Kidney (tissue), 22 donors: ENCODE measurements around the gene SERINC1. TPM values are rescaled to one million over a fixed set of nuclear protein-coding genes. Genes with fewer than 3 reads are reported as not detected.
"Not testable (repeated sequence)": the region's sequence is repeated elsewhere in the genome, so short reads cannot be mapped to it uniquely, and the experiment has no call there.

Experiments
- DNase-seq, 5 donors: peaks; one replicate each; pipeline ENCODE4 v3.0.0-alpha.2; 2013 to 2020
- FAIRE-seq: peaks from 2 replicates; lab custom pipeline; 2012; peaks lifted over from hg19 to GRCh38; lab: Jason Lieb, UNC
- H3K27ac ChIP-seq, 2 donors: one replicate each; pipeline ENCODE4 v1.7.0; 2013; ENCODE audit warnings: low read depth in 2 of 2, low read length in 2 of 2, inconsistent platforms in 1 of 2
- H3K27me3 ChIP-seq: one replicate; pipeline ENCODE4 v1.7.1; 2013; ENCODE audit warnings: low read length, inconsistent platforms; ENCODE audit not compliant: control insufficient read depth, insufficient read depth
- H3K36me3 ChIP-seq, 3 donors: one replicate each; pipeline versions ENCODE4 v1.7.0 to v1.7.1; 2013; ENCODE audit warnings: low read length in 3 of 3, control low read depth in 1 of 3, inconsistent platforms in 1 of 3; ENCODE audit not compliant: insufficient read depth in 3 of 3, control insufficient read depth in 2 of 3
- H3K4me1 ChIP-seq, 3 donors: one replicate each; pipeline versions ENCODE4 v1.7.0 to v1.7.1; 2013; ENCODE audit warnings: low read length in 3 of 3, inconsistent platforms in 1 of 3, low read depth in 1 of 3; ENCODE audit not compliant: control insufficient read depth in 2 of 3, insufficient read depth in 2 of 3
- H3K4me3 ChIP-seq, 3 donors: one replicate each; pipeline versions ENCODE4 v1.7.0 to v1.8.1; 2013; ENCODE audit warnings: low read length in 3 of 3, control low read depth in 1 of 3, inconsistent platforms in 1 of 3
- H3K9ac ChIP-seq, 3 donors: one replicate each; pipeline versions ENCODE4 v1.7.0 to v1.7.1; 2013; ENCODE audit warnings: low read length in 3 of 3, control low read depth in 1 of 3, inconsistent platforms in 1 of 3
- H3K9me3 ChIP-seq, 3 donors: one replicate each; pipeline versions ENCODE4 v1.7.0 to v1.7.1; 2013; ENCODE audit warnings: low read length in 3 of 3, control low read depth in 1 of 3, inconsistent platforms in 1 of 3; ENCODE audit not compliant: control insufficient read depth in 2 of 3, insufficient read depth in 1 of 3
- intact Hi-C: fragments of 100-400 bp; cut with DNase I; formaldehyde crosslinking; loops from one replicate; pipeline ENCODE4 v1.11.1; 2022
- long read RNA-seq, 10 donors: library from polyadenylated mRNA in 1 of 10; unstranded in 1 of 10; transcript quantifications; one replicate each; pipeline ENCODE4 v2.0.0 and lab custom pipeline, GENCODE V29; 2021 to 2026
- polyA plus RNA-seq: library from polyadenylated mRNA; stranded (reverse); fragments of 350-450 nt; fragmentation: Illumina TruSeq; extraction: RNeasy Lipid Tissue Mini Kit (QIAGEN cat#74804); gene quantifications from one replicate; pipeline ENCODE4 v1.2.3, GENCODE V29; 2014; ENCODE audit warnings: low read depth, low replicate concordance; ENCODE audit not compliant: insufficient read depth
- total RNA-seq: library from RNA; stranded (reverse); fragmentation: NEBNext Ultra II Directional; extraction: Animal tissue kit (Norgen Biotek cat#: 25700); gene quantifications from one replicate; pipeline ENCODE4 v1.2.1, GENCODE V29; 2021
- TF ChIP-seq, protein P1 (sequence below): IDR thresholded peaks from 3 replicates; pipeline ENCODE4 v1.5.1; 2012; ENCODE audit warnings: mild to moderate bottlenecking, moderate library complexity, borderline replicate concordance; ENCODE audit not compliant: insufficient read depth; ENCODE audit errors: extremely low read depth
- donor health status: control.
- donor health status: control.
- donor health status: control.
- donor health status: control.
- donor health status: control.
- donor health status: DM: yes; HTN: yes; CAD: no.
- donor health status: Normal renal cell carcinoma (clear cell type).

SERINC1 gene
- total RNA-seq (214 TPM), polyA plus RNA-seq (130 TPM)
- long read RNA-seq, donor 1, transcript SERINC1-201 (10 exons, 3,137 nt), result major isoform, 26 of 32 reads
- long read RNA-seq, donor 1, partial matches to known transcripts, result 6 of 32 reads
- long read RNA-seq, donor 1, other reads (novel, unspliced or antisense), result 0 of 32 reads
- long read RNA-seq, donor 2, transcript SERINC1-201 (10 exons, 3,137 nt), result major isoform, 29 of 37 reads
- long read RNA-seq, donor 2, partial matches to known transcripts, result 8 of 37 reads
- long read RNA-seq, donor 2, other reads (novel, unspliced or antisense), result 0 of 37 reads
- long read RNA-seq, donor 3, transcript SERINC1-201 (10 exons, 3,137 nt), result major isoform, 51 of 66 reads
- long read RNA-seq, donor 3, partial matches to known transcripts, result 15 of 66 reads
- long read RNA-seq, donor 3, other reads (novel, unspliced or antisense), result 0 of 66 reads
- long read RNA-seq, donor 4, transcript SERINC1-201 (10 exons, 3,137 nt), result major isoform, 28 of 39 reads
- long read RNA-seq, donor 4, partial matches to known transcripts, result 11 of 39 reads
- long read RNA-seq, donor 4, other reads (novel, unspliced or antisense), result 0 of 39 reads
- long read RNA-seq, donor 5, partial matches to known transcripts, result 0 of 4 reads
- long read RNA-seq, donor 5, other reads (novel, unspliced or antisense), result 0 of 4 reads
- long read RNA-seq, donor 6, transcript SERINC1-201 (10 exons, 3,137 nt), result major isoform, 19 of 29 reads
- long read RNA-seq, donor 6, partial matches to known transcripts, result 10 of 29 reads
- long read RNA-seq, donor 6, other reads (novel, unspliced or antisense), result 0 of 29 reads
- long read RNA-seq, donor 7, transcript SERINC1-201 (10 exons, 3,137 nt), result major isoform, 156 of 186 reads
- long read RNA-seq, donor 7, partial matches to known transcripts, result 20 of 186 reads
- long read RNA-seq, donor 7, other reads (novel, unspliced or antisense), result 10 of 186 reads
- long read RNA-seq, donor 8, transcript SERINC1-201 (10 exons, 3,137 nt), result major isoform, 24 of 82 reads
- long read RNA-seq, donor 8, partial matches to known transcripts, result 58 of 82 reads
- long read RNA-seq, donor 8, other reads (novel, unspliced or antisense), result 0 of 82 reads
- long read RNA-seq, donor 9, transcript SERINC1-201 (10 exons, 3,137 nt), result major isoform, 18 of 18 reads
- long read RNA-seq, donor 9, partial matches to known transcripts, result 0 of 18 reads
- long read RNA-seq, donor 9, other reads (novel, unspliced or antisense), result 0 of 18 reads
- long read RNA-seq, donor 10, transcript SERINC1-201 (10 exons, 3,137 nt), result major isoform, 38 of 45 reads
- long read RNA-seq, donor 10, partial matches to known transcripts, result 7 of 45 reads
- long read RNA-seq, donor 10, other reads (novel, unspliced or antisense), result 0 of 45 reads

DNA sequence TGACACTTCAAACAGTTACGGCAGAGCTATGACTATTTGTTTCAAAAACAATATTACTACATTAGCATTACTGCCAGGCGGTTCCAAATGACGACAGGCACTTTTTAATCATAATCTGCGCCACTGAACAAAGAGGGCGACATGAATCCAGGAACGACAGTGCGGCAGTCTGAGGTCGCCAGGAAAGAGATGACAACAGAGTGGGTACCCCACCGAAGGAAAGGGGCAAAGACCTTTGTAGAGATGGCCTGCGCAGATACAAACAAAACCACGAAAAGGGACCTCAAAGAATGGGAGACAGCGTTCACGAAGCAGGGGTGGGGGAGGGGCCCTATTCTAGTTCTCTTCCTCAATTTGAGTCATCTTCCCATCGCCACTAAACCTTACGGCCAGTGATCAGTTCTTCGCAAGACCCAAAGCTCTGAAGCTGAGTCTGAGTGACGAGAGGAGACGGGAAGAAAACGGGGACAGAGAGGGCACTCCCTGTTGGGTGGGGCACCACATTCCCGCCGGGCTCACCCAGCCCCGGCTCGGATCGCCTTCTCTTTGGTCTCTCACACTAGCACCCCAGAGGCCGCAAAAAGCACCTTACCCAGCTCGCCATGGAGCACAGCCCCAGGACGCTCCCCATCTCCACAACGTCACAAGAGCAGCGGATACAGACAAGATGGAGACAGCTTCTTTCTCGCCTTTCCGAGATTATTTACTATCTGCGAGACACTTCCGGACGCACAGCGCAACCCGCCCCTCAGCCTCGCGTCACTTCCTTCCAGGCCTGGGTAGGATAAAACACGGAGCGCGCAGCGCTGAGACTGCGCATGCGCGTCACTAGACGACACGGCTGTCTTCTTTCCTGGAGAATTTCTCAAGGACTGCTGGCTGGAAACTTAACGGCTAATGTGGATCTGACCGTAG, at the start of gene SERINC1:
Gene SERINC1, minus strand, starts transcription at position 701 of the 915 bp plus-strand sequence. Its CDS starts 70 bp downstream, at position 631.
- H3K36me3 ChIP-seq, result no peaks in the 10 kb centered on the region
- FAIRE-seq (peak; percentile 86), DNase-seq (peak; percentile 96 to 98 (median 98))
- H3K4me3 ChIP-seq, result peak within 1 kb of the TSS; percentile 95 to 100 (median 98)
- peaks cover 0 to 6% (median 3%) of the 10 kb centered on the region in 3 donors for H3K4me1 ChIP-seq
- intact Hi-C loops, result no loop called here
- H3K27me3 ChIP-seq, result no peaks in the 10 kb centered on the region
- H3K27ac ChIP-seq, result peak within 1 kb of the TSS; percentile 96
- peak within 1 kb of the TSS; percentile 79 to 98 (median 97) for H3K9ac ChIP-seq
- no peaks in the 10 kb centered on the region for H3K9me3 ChIP-seq
- TF ChIP-seq, protein P1, sequence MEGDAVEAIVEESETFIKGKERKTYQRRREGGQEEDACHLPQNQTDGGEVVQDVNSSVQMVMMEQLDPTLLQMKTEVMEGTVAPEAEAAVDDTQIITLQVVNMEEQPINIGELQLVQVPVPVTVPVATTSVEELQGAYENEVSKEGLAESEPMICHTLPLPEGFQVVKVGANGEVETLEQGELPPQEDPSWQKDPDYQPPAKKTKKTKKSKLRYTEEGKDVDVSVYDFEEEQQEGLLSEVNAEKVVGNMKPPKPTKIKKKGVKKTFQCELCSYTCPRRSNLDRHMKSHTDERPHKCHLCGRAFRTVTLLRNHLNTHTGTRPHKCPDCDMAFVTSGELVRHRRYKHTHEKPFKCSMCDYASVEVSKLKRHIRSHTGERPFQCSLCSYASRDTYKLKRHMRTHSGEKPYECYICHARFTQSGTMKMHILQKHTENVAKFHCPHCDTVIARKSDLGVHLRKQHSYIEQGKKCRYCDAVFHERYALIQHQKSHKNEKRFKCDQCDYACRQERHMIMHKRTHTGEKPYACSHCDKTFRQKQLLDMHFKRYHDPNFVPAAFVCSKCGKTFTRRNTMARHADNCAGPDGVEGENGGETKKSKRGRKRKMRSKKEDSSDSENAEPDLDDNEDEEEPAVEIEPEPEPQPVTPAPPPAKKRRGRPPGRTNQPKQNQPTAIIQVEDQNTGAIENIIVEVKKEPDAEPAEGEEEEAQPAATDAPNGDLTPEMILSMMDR, result no peak

- FAIRE-seq, result no peak
- Histone ChIP-seq H3K36me3 (no peaks in the 10 kb centered on the region), H3K4me1 (no peaks in the 10 kb centered on the region), H3K27me3 (no peaks in the 10 kb centered on the region), H3K9me3 (no peaks in the 10 kb centered on the region), H3K9ac (no peak overlapping the region), H3K27ac (no peak overlapping the region), H3K4me3 (no peak overlapping the region)
- intact Hi-C loops, result no loop called here
- no peak for DNase-seq
- TF ChIP-seq, protein P1, result no peak
Measured at GRCh38 chr6:122511193-122511924, 39.8 kb upstream of the SERINC1 start.

- intact Hi-C loops, H3K9ac ChIP-seq, H3K36me3 ChIP-seq, H3K27ac ChIP-seq, H3K4me3 ChIP-seq, DNase-seq, H3K27me3 ChIP-seq, FAIRE-seq, H3K4me1 ChIP-seq: not testable (repeated sequence)
- H3K9me3 ChIP-seq, result peaks cover 0 to 24% (median 5%) of the 10 kb centered on the region in 3 donors
Measured at GRCh38 chr6:122505170-122505569, 33.6 kb upstream of the SERINC1 start.
